Measurements from ENCODE around the gene BAHD1.

DNA sequence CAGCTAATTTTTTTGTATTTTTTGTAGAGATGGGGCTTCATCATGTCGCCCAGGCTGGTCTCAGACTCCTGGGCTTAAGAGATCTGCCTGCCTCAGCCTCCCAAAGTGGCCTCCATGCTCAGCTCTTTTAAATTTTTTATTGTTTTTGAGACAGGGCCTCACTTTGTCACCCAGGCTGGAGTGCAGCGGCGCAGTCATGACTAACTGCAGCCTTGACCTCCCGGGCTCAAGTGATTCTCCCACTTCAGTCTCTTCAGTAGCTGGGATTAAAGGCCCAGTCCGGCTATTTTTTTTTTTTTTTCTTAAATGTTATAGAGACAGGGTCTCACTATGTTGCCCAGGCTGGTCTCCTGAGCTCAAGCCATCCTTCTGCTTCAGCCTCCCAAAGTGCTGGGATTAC is 15.1 kb upstream of the BAHD1 start:
- no peak for TF ChIP-seq CTCF (IDR thresholded peaks at IDR 0.05; ENCODE audit: extremely low read depth in 1 of 2, insufficient read depth in 1 of 2, low read depth in 1 of 2, low read length in 2 of 2)
- no peak for TF ChIP-seq MAX (IDR thresholded peaks at IDR 0.05; ENCODE audit: insufficient read depth, insufficient read length)
- no peak for TF ChIP-seq POLR2A (IDR thresholded peaks at IDR 0.05; ENCODE audit: low read depth, low read length)
- no peak for TF ChIP-seq EZH2 (IDR thresholded peaks at IDR 0.05; ENCODE audit: borderline replicate concordance, low read depth, low read length, severe bottlenecking)
- no peak for TF ChIP-seq JUN (IDR thresholded peaks at IDR 0.05; ENCODE audit: borderline replicate concordance, insufficient read depth, insufficient read length, low read depth)
- TF ChIP-seq POLR2AphosphoS5 (IDR thresholded peaks at IDR 0.05; ENCODE audit: insufficient read depth, low read depth, low read length) = no peak
- TF ChIP-seq FOS (IDR thresholded peaks at IDR 0.05; ENCODE audit: borderline replicate concordance, insufficient read depth, low read length) = no peak
- no peak for TF ChIP-seq GATA2 (IDR thresholded peaks at IDR 0.05; ENCODE audit: insufficient read depth, insufficient read length, low read depth, low read length)
